Vagina (tissue), 2 donors: ENCODE measurements around the gene RUNX2. TPM values are rescaled to one million over a fixed set of nuclear protein-coding genes. Genes with fewer than 3 reads are reported as not detected.

ENCODE experiments used
- DNase-seq, 2 donors: peaks; one replicate each; pipeline ENCODE4 v3.0.0-alpha.2; 2017; ENCODE audit errors: extremely low spot score in 2 of 2
- H3K27ac ChIP-seq: fragments of 200-600 bp; sonication (generic); one replicate; pipeline ENCODE4 v1.5.1; 2019
- H3K27me3 ChIP-seq: fragments of 200-600 bp; sonication (generic); one replicate; pipeline ENCODE4 v1.5.1; 2019
- H3K36me3 ChIP-seq, 2 donors: fragments of 200-600 bp; sonication (generic); one replicate each; pipeline ENCODE4 v1.5.1; 2017 to 2019
- H3K4me1 ChIP-seq: fragments of 200-600 bp; sonication (generic); one replicate; pipeline ENCODE4 v1.5.1; 2019
- H3K4me3 ChIP-seq, 2 donors: fragments of 200-600 bp; sonication (generic); 1 replicate in 1 of 2; 2 replicates in 1 of 2; pipeline ENCODE4 v1.5.1; 2016 to 2019
- H3K9me3 ChIP-seq: fragments of 200-600 bp; sonication (generic); one replicate; pipeline ENCODE4 v1.5.1; 2019
- CTCF ChIP-seq, 3 experiments: fragments of 450-650 bp in 2 of 3; fragments of 200-600 bp in 1 of 3; sonication (generic) in 1 of 3; IDR thresholded peaks; one replicate each; pipeline ENCODE4 v1.5.1; 2017 to 2019; ENCODE audit warnings: antibody characterized with exemption in 3 of 3, mild to moderate bottlenecking in 2 of 3, moderate library complexity in 2 of 3
- POLR2A ChIP-seq, 2 donors: fragments of 450-650 bp; IDR thresholded peaks; one replicate each; pipeline ENCODE4 v1.6.1; 2017; ENCODE audit warnings: antibody characterized with exemption in 2 of 2, mild to moderate bottlenecking in 2 of 2, moderate library complexity in 2 of 2
- POLR2AphosphoS5 ChIP-seq, 2 donors: sonication (generic); formaldehyde crosslinking; IDR thresholded peaks; one replicate each; pipeline ENCODE4 v1.9.0; 2017; ENCODE audit warnings: antibody characterized with exemption in 2 of 2, mild to moderate bottlenecking in 2 of 2, low read depth in 1 of 2; ENCODE audit not compliant: insufficient read depth in 1 of 2
- intact Hi-C: fragments of 100-400 bp; cut with DNase I; formaldehyde crosslinking; loops from one replicate; pipeline ENCODE4 v1.15.1; 2023
- total RNA-seq: library from RNA; depleted of rRNA; stranded (reverse); fragments of >200 nt; gene quantifications from one replicate; pipeline ENCODE4 v1.2.3, GENCODE V29; 2016

Gene RUNX2
- total RNA-seq, 1 donor from 2014 or later: 13.0 TPM

- TF ChIP-seq CTCF (IDR thresholded peaks at IDR 0.05) (no peak), POLR2A (IDR thresholded peaks at IDR 0.05) (no peak), POLR2AphosphoS5 (IDR thresholded peaks at IDR 0.05; ENCODE audit: insufficient read depth in 1 of 2, low read depth in 1 of 2) (no peak)
- Histone ChIP-seq H3K27me3 (no peaks in the 10 kb centered on the region), H3K4me3 (no peak overlapping the region), H3K27ac (no peak overlapping the region), H3K36me3 (no peaks in the 10 kb centered on the region), H3K4me1 (no peaks in the 10 kb centered on the region), H3K9me3 (no peaks in the 10 kb centered on the region)
- no peak for DNase-seq
- intact Hi-C loops: no loop called here
These were observed 170.5 kb downstream of the RUNX2 start for GRCh38 chr6:45498591-45498990.

GRCh38 chr6:45500924-45501816, 173.0 kb downstream of the RUNX2 start:
- no peak overlapping the region for H3K4me3 ChIP-seq
- H3K36me3 ChIP-seq: no peaks in the 10 kb centered on the region
- no peaks in the 10 kb centered on the region for H3K4me1 ChIP-seq
- no peak overlapping the region for H3K27ac ChIP-seq
- intact Hi-C loops: no loop called here
- no peaks in the 10 kb centered on the region for H3K27me3 ChIP-seq
- no peak for TF ChIP-seq CTCF (IDR thresholded peaks at IDR 0.05)
- no peak for TF ChIP-seq POLR2A (IDR thresholded peaks at IDR 0.05)
- TF ChIP-seq POLR2AphosphoS5 (IDR thresholded peaks at IDR 0.05; ENCODE audit: insufficient read depth in 1 of 2, low read depth in 1 of 2): no peak
- no peak for DNase-seq
- H3K9me3 ChIP-seq: no peaks in the 10 kb centered on the region

- intact Hi-C loops: no loop called here
- DNase-seq: no peak
- no peaks in the 10 kb centered on the region for H3K36me3 ChIP-seq
- H3K4me3 ChIP-seq: no peak overlapping the region
- no peaks in the 10 kb centered on the region for H3K9me3 ChIP-seq
- TF ChIP-seq POLR2A (IDR thresholded peaks at IDR 0.05) (no peak), POLR2AphosphoS5 (IDR thresholded peaks at IDR 0.05; ENCODE audit: insufficient read depth in 1 of 2, low read depth in 1 of 2) (no peak), CTCF (IDR thresholded peaks at IDR 0.05) (no peak)
- no peaks in the 10 kb centered on the region for H3K4me1 ChIP-seq
- H3K27ac ChIP-seq: no peak overlapping the region
- H3K27me3 ChIP-seq: no peaks in the 10 kb centered on the region
These were observed 174.3 kb downstream of the RUNX2 start for GRCh38 chr6:45502456-45502855.

GRCh38 chr6:45504947-45505346, 176.8 kb downstream of the RUNX2 start:
- Histone ChIP-seq H3K9me3 (no peaks in the 10 kb centered on the region), H3K36me3 (no peaks in the 10 kb centered on the region), H3K4me3 (no peak overlapping the region), H3K4me1 (no peaks in the 10 kb centered on the region), H3K27me3 (no peaks in the 10 kb centered on the region), H3K27ac (no peak overlapping the region)
- intact Hi-C loops: no loop called here
- no peak for DNase-seq
- TF ChIP-seq CTCF (IDR thresholded peaks at IDR 0.05): no peak
- TF ChIP-seq POLR2AphosphoS5 (IDR thresholded peaks at IDR 0.05; ENCODE audit: insufficient read depth in 1 of 2, low read depth in 1 of 2): no peak
- TF ChIP-seq POLR2A (IDR thresholded peaks at IDR 0.05): no peak

GRCh38 chr6:45505470-45505869, 177.3 kb downstream of the RUNX2 start:
- intact Hi-C loops: no loop called here
- no peak for TF ChIP-seq POLR2A (IDR thresholded peaks at IDR 0.05)
- Histone ChIP-seq H3K9me3 (no peaks in the 10 kb centered on the region), H3K4me3 (no peak overlapping the region), H3K27ac (no peak overlapping the region), H3K4me1 (no peaks in the 10 kb centered on the region), H3K27me3 (no peaks in the 10 kb centered on the region), H3K36me3 (no peaks in the 10 kb centered on the region)
- no peak for DNase-seq
